Measurements from ENCODE around the gene POU1F1.
"Not testable (repeated sequence)": the region's sequence is repeated elsewhere in the genome, so short reads cannot be mapped to it uniquely, and the experiment has no call there.

Gene POU1F1

GRCh38 chr3:87276484-87276883 is at the start of gene POU1F1:
Gene POU1F1 (minus strand): TSS chr3:87276584. CDS start chr3:87276462, 122 bp downstream.
- no peak for DNase-seq (ENCODE audit: low spot score)

- no peak for DNase-seq (ENCODE audit: low spot score)
Observed at GRCh38 chr3:87324609-87325008, 48.2 kb upstream of the POU1F1 start.

GRCh38 chr3:87320756-87321626 is 44.6 kb upstream of the POU1F1 start:
- DNase-seq (ENCODE audit: low spot score) = no peak

- DNase-seq (ENCODE audit: low spot score) = no peak
Observed at GRCh38 chr3:87318617-87319021, 42.2 kb upstream of the POU1F1 start.

- no peak for DNase-seq (ENCODE audit: low spot score)
Observed at GRCh38 chr3:87317779-87318178, 41.4 kb upstream of the POU1F1 start.

GRCh38 chr3:87313641-87314040 is 37.3 kb upstream of the POU1F1 start:
- DNase-seq (ENCODE audit: low spot score) = no peak

- DNase-seq (ENCODE audit: low spot score) = no peak
Observed at GRCh38 chr3:87311309-87311708, 34.9 kb upstream of the POU1F1 start.

- no peak for DNase-seq (ENCODE audit: low spot score)
Observed at GRCh38 chr3:87309601-87310000, 33.2 kb upstream of the POU1F1 start.

- no peak for DNase-seq (ENCODE audit: low spot score)
Observed at GRCh38 chr3:87307805-87308204, 31.4 kb upstream of the POU1F1 start.

GRCh38 chr3:87305517-87305916 is 29.1 kb upstream of the POU1F1 start:
- no peak for DNase-seq (ENCODE audit: low spot score)

GRCh38 chr3:87305031-87305430 is 28.6 kb upstream of the POU1F1 start:
- DNase-seq (ENCODE audit: low spot score) = not testable (repeated sequence)

- no peak for DNase-seq (ENCODE audit: low spot score)
Observed at GRCh38 chr3:87298111-87298718, 21.8 kb upstream of the POU1F1 start.

- no peak for DNase-seq (ENCODE audit: low spot score)
Observed at GRCh38 chr3:87288446-87288845, 12.1 kb upstream of the POU1F1 start.

GRCh38 chr3:87287011-87287410 is 10.6 kb upstream of the POU1F1 start:
- DNase-seq (ENCODE audit: low spot score) = no peak

- no peak for DNase-seq (ENCODE audit: low spot score)
Observed at GRCh38 chr3:87272718-87273341, 3.6 kb downstream of the POU1F1 start.

- DNase-seq (ENCODE audit: low spot score) = no peak
Observed at GRCh38 chr3:87270908-87271700, 5.3 kb downstream of the POU1F1 start.

- DNase-seq (ENCODE audit: low spot score) = no peak
Observed at GRCh38 chr3:87269723-87270122, 6.7 kb downstream of the POU1F1 start.

- no peak for DNase-seq (ENCODE audit: low spot score)
Observed at GRCh38 chr3:87268646-87269211, 7.7 kb downstream of the POU1F1 start.

- no peak for DNase-seq (ENCODE audit: low spot score)
Observed at GRCh38 chr3:87267953-87268645, 8.3 kb downstream of the POU1F1 start.

GRCh38 chr3:87261925-87262324 is 14.5 kb downstream of the POU1F1 start:
- no peak for DNase-seq (ENCODE audit: low spot score)

- DNase-seq (ENCODE audit: low spot score) = no peak
Observed at GRCh38 chr3:87260270-87260669, 16.1 kb downstream of the POU1F1 start.

Data from HuH-7.5 (cell line).